ENCODE results near the gene DPP10.

GRCh38 chr2:114814355-114814754, 371.9 kb downstream of the DPP10 start:
- no peak for TF ChIP-seq POLR2AphosphoS5 (IDR thresholded peaks at IDR 0.05; ENCODE audit: low read depth, low read length)
- no peak for TF ChIP-seq TAF1 (IDR thresholded peaks at IDR 0.05; ENCODE audit: borderline replicate concordance, insufficient read depth, low read length)
- no peak for TF ChIP-seq REST (IDR thresholded peaks at IDR 0.05; ENCODE audit: insufficient read depth in 1 of 2, low read depth in 2 of 2, low read length in 2 of 2)
- no peak for TF ChIP-seq FOXP2 (optimal IDR thresholded peaks at IDR 0.05; ENCODE audit: borderline replicate concordance, extremely low read depth, extremely low read length, insufficient read depth)
